ENCODE data around the gene NCS1.

The NCS1 gene

GRCh38 chr9:130172161-130172857 is at the start of gene NCS1:
NCS1 (plus strand) TSS chr9:130172404; CDS start chr9:130172664, 260 bp downstream.
- DNase-seq (ENCODE audit: low read depth in 3 of 3): peak in 2 of 3 experiments; percentile 21 to 67

GRCh38 chr9:130122456-130122855 is 49.7 kb upstream of the NCS1 start:
- no peak for DNase-seq (ENCODE audit: low read depth in 3 of 3)

GRCh38 chr9:130124085-130124860 is 47.9 kb upstream of the NCS1 start:
- no peak for DNase-seq (ENCODE audit: low read depth in 3 of 3)

- DNase-seq (ENCODE audit: low read depth in 3 of 3): no peak
These were observed 45.3 kb upstream of the NCS1 start for GRCh38 chr9:130126721-130127433.

GRCh38 chr9:130128251-130128650 is 44.0 kb upstream of the NCS1 start:
- DNase-seq (ENCODE audit: low read depth in 3 of 3): peak; percentile 26 to 56 (median 53)

- DNase-seq (ENCODE audit: low read depth in 3 of 3): peak in 2 of 3 experiments; percentile 30 to 54
These were observed 43.3 kb upstream of the NCS1 start for GRCh38 chr9:130128733-130129431.

- peak in 1 of 3 experiments; percentile 34 for DNase-seq (ENCODE audit: low read depth in 3 of 3)
These were observed 42.7 kb upstream of the NCS1 start for GRCh38 chr9:130129432-130130061.

GRCh38 chr9:130132746-130133145 is 39.5 kb upstream of the NCS1 start:
- no peak for DNase-seq (ENCODE audit: low read depth in 3 of 3)

GRCh38 chr9:130137081-130137640 is 35.0 kb upstream of the NCS1 start:
- no peak for DNase-seq (ENCODE audit: low read depth in 3 of 3)

- DNase-seq (ENCODE audit: low read depth in 3 of 3): no peak
These were observed 34.5 kb upstream of the NCS1 start for GRCh38 chr9:130137641-130138081.

- peak in 1 of 3 experiments; percentile 13 for DNase-seq (ENCODE audit: low read depth in 3 of 3)
These were observed 34.0 kb upstream of the NCS1 start for GRCh38 chr9:130138171-130138653.

- DNase-seq (ENCODE audit: low read depth in 3 of 3): no peak
These were observed 33.4 kb upstream of the NCS1 start for GRCh38 chr9:130138791-130139190.

GRCh38 chr9:130139251-130139650 is 33.0 kb upstream of the NCS1 start:
- no peak for DNase-seq (ENCODE audit: low read depth in 3 of 3)

GRCh38 chr9:130140706-130141105 is 31.5 kb upstream of the NCS1 start:
- DNase-seq (ENCODE audit: low read depth in 3 of 3): peak in 1 of 3 experiments; percentile 50

- no peak for DNase-seq (ENCODE audit: low read depth in 3 of 3)
These were observed 30.1 kb upstream of the NCS1 start for GRCh38 chr9:130142056-130142455.

GRCh38 chr9:130142641-130143040 is 29.6 kb upstream of the NCS1 start:
- no peak for DNase-seq (ENCODE audit: low read depth in 3 of 3)

- DNase-seq (ENCODE audit: low read depth in 3 of 3): no peak
These were observed 28.8 kb upstream of the NCS1 start for GRCh38 chr9:130143279-130143893.

GRCh38 chr9:130143958-130144366 is 28.2 kb upstream of the NCS1 start:
- DNase-seq (ENCODE audit: low read depth in 3 of 3): peak in 1 of 3 experiments; percentile 15

- DNase-seq (ENCODE audit: low read depth in 3 of 3): no peak
These were observed 27.5 kb upstream of the NCS1 start for GRCh38 chr9:130144703-130145102.

GRCh38 chr9:130145658-130146057 is 26.5 kb upstream of the NCS1 start:
- DNase-seq (ENCODE audit: low read depth in 3 of 3): no peak
